Testis (tissue), 2 donors: ENCODE results near the gene SLFNL1.

Experiments used
- CTCF ChIP-seq, 3 experiments: fragments of 450-650 bp in 2 of 3; fragments of 200-600 bp in 1 of 3; sonication (generic) in 1 of 3; IDR thresholded peaks; one replicate each; pipeline ENCODE4 v1.5.1; 2016 to 2019; ENCODE audit warnings: antibody characterized with exemption in 3 of 3, mild to moderate bottlenecking in 2 of 3, moderate library complexity in 1 of 3
- POLR2A ChIP-seq: fragments of 450-650 bp; IDR thresholded peaks from one replicate; pipeline ENCODE4 v1.6.1; 2017; ENCODE audit warnings: antibody characterized with exemption, mild to moderate bottlenecking, moderate library complexity

DNA sequence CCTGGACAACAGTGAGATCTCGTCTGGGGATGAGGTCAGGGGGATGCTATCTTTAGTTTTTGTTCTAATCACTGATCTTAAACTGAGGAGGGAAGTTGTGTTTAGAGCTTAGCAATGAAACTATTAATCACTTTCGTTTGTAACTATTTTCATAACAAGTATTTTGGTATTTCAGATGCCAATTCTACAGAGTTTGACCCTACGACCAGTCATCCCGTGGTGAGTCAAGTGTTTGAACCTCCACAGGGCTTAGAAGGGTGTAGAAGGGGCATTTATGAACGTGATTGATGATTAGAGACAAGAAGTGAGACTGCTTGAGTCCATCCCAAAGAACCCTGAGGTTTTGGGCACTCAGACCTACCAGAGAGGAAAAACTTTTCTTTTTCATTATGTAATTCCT lies 15.6 kb downstream of the SLFNL1 start:
- TF ChIP-seq POLR2A (no peak), CTCF (IDR thresholded peaks at IDR 0.05) (no peak)
